Measurements from ENCODE around the gene SMYD3. TPM values are rescaled to one million over a fixed set of nuclear protein-coding genes. Genes with fewer than 3 reads are reported as not detected.

Gene SMYD3
- total and polyA plus RNA-seq, 10 of the 15 experiments (the other 5 are each of a cell fraction or from before 2014, with no cell fraction given): 18.3 to 54.0 (median 24.8) TPM

DNA sequence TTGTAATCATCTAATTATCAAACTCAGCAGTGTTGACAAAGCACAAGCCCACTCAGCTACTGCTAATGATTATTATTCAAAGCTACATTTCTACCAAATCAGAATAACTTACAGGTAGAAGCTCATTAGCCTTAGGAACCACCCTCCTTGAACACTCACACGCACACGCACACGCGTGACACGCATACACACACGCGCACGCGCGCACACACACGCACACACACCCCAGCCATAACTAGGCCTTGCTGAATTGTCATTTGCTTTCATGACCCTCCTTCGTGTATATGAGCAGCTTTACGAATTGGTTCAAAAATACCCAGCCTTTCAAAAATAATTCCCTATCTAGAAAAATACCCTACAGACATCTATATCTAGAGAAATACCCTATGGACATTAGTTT lies 195.6 kb downstream of the SMYD3 start:
- in situ Hi-C loops (cut with MboI): no loop called here
- POLR2A ChIA-PET: no interaction called here

More for the DNA sequence above, 195.6 kb downstream of the SMYD3 start:
- H3K9me3 ChIP-seq (replicated peaks; ENCODE audit: control insufficient read depth, insufficient read depth, low read length): no peaks in the 10 kb centered on the region
- DNase-seq (ENCODE audit: low read depth, low spot score) (no peak), ATAC-seq (no peak), FAIRE-seq (no peak)
- SMC1A ChIA-PET (ENCODE audit: uncharacterized antibody, unreplicated experiment): interaction anchor here (1.1 kb wide), 1 partner anchor 9 kb away, joined by 3 read pairs; no protein-coding TSS in a partner anchor
- H3K79me2 ChIP-seq (ENCODE audit: control insufficient read depth, insufficient read depth, low read length): no peaks in the 10 kb centered on the region
- no peak overlapping the region for H3K4me3 ChIP-seq
- no peaks in the 10 kb centered on the region for H3K4me1 ChIP-seq (ENCODE audit: control insufficient read depth, insufficient read depth, low read length)
- no peak overlapping the region for H2AFZ ChIP-seq (ENCODE audit: control insufficient read depth, low read depth, low read length)
- H3K36me3 ChIP-seq (ENCODE audit: control insufficient read depth in 2 of 2, insufficient read depth in 2 of 2, low read length in 1 of 2): no peaks in the 10 kb centered on the region
- over 99% methylated on average over 13 of the region's 13 CpGs for WGBS (ENCODE audit: insufficient coverage, insufficient replicate concordance, low lambda C conversion rate, missing lambda C conversion rate)
- H3K4me2 ChIP-seq (ENCODE audit: control insufficient read depth, insufficient read depth): no peak overlapping the region
- no peak overlapping the region for H3K27ac ChIP-seq (ENCODE audit: control insufficient read depth, insufficient read depth)
- RAD21 ChIA-PET (ENCODE audit: unreplicated experiment): no interaction called here
- CTCF ChIA-PET: no interaction called here
- TF ChIP-seq TCF7 (IDR thresholded peaks at IDR 0.05; ENCODE audit: borderline replicate concordance): no peak
- TF ChIP-seq ZBTB4 (CRISPR knock-in tag; IDR thresholded peaks at IDR 0.05): no peak
- TF ChIP-seq BCL3 (IDR thresholded peaks at IDR 0.05; ENCODE audit: borderline replicate concordance, insufficient read depth, low read depth, low read length, poor library complexity, severe bottlenecking): peak; percentile 34
- TF ChIP-seq RB1 (IDR thresholded peaks at IDR 0.05; ENCODE audit: borderline replicate concordance): no peak
- no peak for TF ChIP-seq NRF1 (conservative IDR thresholded peaks at IDR 0.05; ENCODE audit: low read depth, low read length)
- TF ChIP-seq, protein P1, sequence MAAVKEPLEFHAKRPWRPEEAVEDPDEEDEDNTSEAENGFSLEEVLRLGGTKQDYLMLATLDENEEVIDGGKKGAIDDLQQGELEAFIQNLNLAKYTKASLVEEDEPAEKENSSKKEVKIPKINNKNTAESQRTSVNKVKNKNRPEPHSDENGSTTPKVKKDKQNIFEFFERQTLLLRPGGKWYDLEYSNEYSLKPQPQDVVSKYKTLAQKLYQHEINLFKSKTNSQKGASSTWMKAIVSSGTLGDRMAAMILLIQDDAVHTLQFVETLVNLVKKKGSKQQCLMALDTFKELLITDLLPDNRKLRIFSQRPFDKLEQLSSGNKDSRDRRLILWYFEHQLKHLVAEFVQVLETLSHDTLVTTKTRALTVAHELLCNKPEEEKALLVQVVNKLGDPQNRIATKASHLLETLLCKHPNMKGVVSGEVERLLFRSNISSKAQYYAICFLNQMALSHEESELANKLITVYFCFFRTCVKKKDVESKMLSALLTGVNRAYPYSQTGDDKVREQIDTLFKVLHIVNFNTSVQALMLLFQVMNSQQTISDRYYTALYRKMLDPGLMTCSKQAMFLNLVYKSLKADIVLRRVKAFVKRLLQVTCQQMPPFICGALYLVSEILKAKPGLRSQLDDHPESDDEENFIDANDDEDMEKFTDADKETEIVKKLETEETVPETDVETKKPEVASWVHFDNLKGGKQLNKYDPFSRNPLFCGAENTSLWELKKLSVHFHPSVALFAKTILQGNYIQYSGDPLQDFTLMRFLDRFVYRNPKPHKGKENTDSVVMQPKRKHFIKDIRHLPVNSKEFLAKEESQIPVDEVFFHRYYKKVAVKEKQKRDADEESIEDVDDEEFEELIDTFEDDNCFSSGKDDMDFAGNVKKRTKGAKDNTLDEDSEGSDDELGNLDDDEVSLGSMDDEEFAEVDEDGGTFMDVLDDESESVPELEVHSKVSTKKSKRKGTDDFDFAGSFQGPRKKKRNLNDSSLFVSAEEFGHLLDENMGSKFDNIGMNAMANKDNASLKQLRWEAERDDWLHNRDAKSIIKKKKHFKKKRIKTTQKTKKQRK (IDR thresholded peaks at IDR 0.05; ENCODE audit: low read depth, low read length): no peak
- TF ChIP-seq, protein P2, sequence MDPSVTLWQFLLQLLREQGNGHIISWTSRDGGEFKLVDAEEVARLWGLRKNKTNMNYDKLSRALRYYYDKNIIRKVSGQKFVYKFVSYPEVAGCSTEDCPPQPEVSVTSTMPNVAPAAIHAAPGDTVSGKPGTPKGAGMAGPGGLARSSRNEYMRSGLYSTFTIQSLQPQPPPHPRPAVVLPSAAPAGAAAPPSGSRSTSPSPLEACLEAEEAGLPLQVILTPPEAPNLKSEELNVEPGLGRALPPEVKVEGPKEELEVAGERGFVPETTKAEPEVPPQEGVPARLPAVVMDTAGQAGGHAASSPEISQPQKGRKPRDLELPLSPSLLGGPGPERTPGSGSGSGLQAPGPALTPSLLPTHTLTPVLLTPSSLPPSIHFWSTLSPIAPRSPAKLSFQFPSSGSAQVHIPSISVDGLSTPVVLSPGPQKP (IDR thresholded peaks at IDR 0.05; ENCODE audit: low read depth, low read length): no peak
- intact Hi-C loops (cut with micrococcal nuclease; ENCODE audit: unreplicated experiment): no loop called here
- no peak overlapping the region for H3K9ac ChIP-seq (ENCODE audit: control insufficient read depth, insufficient read depth, low read length)
- no peaks in the 10 kb centered on the region for H3K27me3 ChIP-seq (replicated peaks in 1 of 2; ENCODE audit: control insufficient read depth in 2 of 2, insufficient read depth in 2 of 2, low read length in 1 of 2)
- no peaks in the 10 kb centered on the region for H4K20me1 ChIP-seq (ENCODE audit: control insufficient read depth, insufficient read depth)
- BruUV-seq (replicated peaks): no TSS peak
